ENCODE measurements around the gene ARL8A.
"Not testable (repeated sequence)": the region's sequence is repeated elsewhere in the genome, so short reads cannot be mapped to it uniquely, and the experiment has no call there.

ARL8A gene

DNA sequence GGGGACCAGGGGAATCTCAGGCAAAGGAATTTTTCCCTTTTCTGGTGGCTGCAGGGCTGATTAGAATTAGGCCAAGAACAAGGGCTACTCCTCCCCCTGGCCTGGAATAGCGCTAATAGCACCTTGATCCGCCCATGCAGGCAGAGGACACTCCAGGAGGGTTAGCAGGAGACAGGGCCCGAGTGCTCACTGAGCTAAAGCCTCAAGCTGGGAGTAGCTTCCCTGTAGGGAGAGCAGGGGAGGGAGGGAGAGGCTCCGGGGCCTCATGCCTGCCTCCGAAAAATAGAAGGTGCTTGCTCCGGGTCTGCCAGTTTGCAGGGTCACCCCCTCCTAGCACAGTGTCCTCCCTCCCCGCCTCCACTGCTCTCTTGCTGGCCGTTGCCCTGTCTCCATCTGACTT lies 12.1 kb upstream of the ARL8A start:
- no peak for DNase-seq

DNA sequence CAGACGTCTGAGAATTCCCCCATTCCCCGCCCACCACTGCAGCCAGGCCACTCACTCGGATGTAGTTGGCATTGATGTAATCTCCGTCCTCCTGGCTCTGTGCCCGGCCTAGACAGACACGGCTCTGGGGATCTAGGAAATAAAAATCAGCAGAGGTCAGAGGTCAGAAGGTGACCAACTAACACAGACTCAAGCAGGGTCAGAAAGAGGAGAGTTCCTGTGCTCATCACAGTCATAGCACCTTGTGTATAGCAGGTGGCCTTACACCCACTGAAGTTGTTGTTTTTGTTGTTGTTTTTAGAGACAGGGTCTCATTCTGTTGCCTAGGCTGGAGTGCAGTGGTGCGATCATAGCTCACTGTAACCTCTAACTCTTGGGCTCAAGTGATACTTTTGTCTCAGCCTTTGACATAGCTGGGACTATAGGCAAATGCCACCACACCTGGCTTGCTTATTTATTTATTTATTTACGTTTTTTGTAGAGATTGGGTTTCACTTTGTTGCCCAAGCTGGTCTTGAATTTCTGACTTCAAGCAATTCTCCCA lies 11.0 kb upstream of the ARL8A start:
- DNase-seq = no peak

DNA sequence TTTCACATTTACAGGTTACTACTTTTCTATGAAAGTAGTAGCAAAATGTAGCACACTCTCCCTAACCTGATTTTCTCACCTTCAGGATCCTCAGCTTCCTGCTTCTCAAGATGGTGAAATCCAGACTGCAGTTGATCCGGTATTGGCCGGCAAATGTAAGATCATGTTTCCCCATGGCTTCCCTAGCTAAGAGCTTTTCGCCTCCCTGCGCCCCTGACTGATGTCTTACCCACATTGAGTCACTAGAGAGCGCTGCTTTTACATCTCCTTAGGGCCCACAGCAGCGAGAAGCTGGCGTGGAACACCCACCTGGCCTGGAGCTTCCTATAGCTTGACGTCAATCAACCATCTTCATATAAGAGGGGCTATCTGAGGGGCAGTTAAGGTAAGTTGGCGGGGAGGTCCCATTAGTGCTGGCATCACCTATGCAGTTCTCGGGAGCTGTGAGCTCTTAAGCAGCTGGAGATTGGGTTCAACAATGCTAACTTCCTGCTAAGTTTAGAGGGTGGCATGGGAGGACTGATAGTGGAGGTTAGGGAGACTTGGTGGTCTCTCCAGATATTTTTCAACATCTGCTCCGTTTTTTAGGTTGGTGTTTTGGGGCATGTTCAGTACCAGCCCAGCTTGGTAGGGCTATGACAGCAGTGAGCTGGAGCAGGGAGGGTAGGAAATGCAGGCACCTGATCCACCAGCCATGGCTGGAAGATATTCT lies 10.4 kb upstream of the ARL8A start:
- peak in 1 of 4 experiments; percentile 22 for DNase-seq

DNA sequence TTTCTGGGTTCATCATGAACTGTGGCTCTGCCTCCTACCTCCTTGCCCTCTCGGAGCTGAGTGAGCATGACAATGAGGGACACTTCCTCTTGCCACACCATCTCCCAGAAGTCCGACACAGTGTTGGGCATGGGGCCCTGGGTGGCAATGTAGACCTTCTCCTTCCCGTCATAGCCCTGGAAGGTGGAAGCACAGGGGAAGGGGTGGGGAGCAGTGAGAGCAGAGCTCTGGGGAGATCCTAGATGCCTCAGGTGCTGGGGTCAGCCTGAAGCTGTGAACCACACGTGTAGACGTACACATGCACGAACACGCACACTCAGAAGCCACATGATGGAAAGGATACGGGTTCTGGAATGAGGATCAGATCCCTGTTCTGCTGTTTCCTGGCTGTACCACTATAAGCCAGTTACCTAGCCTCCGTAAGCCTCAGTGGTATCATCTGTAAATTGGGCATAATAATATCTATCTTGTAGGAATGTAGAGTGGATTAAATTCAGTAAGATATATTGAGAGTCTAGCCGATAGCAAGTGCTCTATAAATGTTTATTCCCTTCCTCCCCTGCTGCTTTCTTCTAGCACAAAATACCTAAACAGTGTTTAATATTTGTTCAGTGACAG lies 9.7 kb upstream of the ARL8A start:
- DNase-seq = no peak

DNA sequence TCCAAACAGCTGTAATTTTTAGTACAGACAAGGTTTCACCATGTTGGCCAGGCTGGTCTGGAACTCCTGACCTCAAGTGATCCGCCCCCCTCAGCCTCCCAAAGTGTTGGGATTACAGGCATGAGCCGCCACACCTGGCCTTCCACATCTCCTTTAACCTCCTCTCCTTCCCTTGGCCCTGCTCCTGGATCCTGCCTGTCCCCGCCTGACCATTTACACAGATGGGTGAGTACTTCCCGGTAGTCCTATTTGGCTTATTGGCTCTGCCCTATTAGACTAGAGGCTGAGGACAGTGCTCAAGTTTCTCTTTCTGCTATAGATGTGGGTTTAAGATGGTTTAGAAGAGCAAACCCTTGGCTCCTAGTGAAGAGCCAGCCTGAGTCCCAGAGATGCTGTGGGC lies 8.7 kb upstream of the ARL8A start:
- DNase-seq = no peak

DNA sequence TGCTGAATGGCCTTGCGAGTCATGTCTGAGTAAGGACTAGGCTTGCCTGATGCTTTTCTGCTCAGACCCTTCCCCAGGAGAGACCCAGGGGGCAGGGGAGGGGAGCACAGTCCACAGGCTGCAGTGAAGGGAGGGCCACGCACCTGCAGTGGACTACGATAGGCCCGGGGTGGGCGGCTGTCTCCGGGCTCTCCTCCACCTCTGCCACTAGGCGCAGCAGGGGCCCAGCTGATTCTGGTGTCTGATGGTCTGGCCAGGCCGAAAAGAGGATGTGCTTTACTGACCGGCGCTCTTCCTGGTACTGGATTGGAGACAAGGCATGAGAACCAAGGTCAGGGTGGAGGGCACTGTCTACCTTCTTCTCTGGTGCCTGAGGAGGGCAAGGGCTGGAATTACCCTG lies 7.9 kb upstream of the ARL8A start:
- no peak for DNase-seq

DNA sequence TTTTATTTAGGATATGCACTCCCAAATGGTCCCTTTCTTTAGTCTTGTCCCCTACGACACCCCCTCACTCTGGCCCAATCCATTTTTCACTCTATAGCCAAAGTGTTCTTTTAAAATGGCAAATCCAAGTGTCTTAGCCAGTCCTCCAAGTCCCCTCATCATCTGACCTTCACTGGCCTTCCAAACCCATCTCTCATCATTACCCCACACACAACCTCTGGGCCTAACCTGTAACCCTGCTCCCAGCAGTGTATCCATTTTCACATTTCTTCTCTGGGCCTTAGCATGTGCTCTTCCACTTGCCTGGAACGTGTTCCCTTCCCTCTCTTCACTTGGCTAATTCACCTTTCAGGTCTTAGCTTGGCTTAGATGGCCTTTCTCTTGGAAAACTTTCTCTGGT lies 6.5 kb upstream of the ARL8A start:
- no peak for DNase-seq

DNA sequence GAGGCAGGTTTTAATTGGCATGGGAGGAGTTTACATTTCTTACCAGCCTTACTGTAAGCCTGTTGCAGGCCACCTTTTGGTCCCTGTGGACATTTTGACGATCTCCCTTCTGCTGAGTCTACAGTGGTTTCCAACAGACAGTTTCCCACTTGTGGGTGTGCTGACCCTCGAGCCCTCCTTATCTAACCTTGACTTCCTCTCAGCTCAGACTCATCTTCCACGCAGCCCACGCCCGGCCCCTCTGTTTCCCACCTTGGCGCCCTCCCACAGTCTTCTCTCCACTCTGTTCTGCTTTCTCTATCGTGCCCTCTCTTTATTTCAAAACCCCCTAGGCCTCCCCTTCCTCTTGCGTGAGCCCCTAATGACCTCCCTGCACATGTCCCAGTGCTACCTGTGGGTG lies 6.1 kb upstream of the ARL8A start:
- no peak for DNase-seq

DNA sequence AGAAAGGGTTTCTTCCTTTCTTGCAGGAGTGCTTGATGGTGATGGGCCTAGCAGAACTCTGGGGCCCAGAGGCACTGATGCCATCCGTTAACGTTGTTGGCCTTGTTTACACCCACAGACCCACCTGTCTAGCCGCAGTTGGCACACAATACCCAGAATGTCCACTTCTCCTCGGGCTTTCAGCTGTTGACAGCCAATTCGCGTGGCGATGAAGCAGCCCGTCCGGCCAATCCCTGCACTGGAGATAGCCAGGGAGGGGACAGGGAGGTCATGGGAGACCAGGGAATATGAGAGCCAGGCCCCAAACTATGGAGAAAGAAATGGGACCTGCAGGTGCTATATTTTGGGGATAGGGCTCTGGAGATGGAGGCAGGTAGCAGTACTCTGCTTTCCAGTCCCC lies 5.7 kb upstream of the ARL8A start:
- no peak for DNase-seq

DNA sequence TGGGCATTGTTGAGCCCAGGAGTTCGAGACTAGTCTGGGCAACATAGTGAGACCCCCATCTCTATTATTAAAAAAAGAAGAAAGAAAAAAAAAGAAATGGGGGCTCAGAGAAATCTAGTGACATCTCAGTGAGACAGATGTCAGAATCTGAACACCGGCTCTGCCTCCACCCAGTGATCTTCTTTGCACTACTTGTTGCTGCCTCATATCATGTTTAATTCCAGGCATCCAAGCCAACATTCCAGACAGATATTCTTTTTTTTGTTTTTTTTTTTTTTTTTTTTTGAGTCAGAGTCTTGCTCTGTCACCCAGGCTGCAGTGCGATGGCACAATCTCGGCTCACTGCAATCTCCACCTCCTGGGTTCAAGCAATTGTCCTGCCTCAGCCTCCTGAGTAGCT lies 5.0 kb upstream of the ARL8A start:
- DNase-seq = no peak

DNA sequence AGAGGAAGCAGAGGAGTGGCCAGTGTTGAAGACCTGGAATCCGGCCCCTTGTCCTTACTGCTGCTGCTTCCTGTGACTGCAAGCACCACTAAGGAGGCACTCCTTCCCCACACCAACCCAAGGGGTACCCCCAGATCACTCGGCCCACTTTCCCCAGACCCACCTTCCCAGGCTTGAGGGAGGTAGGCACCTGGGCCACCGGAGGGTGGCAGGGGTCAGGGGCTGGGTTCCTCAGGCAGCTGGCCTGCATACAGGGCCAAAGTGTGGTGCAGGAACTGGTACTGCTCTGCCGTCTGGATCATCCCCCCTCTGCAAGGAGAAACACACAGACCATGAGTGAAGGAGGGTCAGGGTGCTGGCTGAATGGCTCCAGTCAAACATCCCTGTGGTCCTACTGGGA lies 3.9 kb upstream of the ARL8A start:
- DNase-seq = no peak

DNA sequence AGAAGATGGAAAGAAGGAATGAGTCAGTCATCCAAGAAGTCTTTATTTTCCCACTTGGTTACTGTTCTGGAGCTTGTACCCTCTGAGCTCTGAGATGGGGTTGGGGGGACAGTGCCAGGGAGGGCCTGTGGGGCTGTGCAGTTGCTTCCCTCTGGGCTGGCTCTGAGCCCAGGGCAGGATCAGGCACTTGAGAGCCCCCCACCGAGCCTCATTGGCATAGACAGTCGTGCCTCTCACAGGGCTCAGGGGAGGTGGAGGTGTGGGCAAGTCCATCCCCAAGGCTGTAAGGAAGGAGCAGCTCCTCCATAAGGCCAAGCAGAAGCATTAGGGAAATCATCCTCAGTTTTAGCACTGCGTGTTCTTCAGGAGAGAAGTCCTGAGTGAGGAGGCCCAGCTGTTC lies 2.5 kb upstream of the ARL8A start:
- no peak for DNase-seq

DNA sequence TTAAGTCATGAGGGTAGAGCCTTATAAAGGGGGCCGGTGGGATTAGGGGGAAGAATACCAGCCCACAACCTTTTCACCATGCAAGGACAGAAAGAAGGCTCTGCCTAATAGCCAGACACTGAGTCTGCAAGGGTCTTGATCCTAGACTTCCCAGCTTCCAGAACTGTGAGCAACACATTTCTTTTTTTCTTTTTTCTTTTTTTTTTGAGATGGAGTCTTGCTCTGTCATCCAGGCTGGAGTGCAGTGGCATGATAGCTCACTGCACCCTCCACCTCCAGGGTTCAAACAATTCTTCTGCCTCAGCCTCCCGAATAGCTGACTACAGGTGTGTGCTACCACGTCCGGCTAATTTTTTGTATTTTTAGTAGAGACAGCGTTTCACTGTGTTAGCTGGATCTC lies 1.7 kb upstream of the ARL8A start:
- DNase-seq = no peak

DNA sequence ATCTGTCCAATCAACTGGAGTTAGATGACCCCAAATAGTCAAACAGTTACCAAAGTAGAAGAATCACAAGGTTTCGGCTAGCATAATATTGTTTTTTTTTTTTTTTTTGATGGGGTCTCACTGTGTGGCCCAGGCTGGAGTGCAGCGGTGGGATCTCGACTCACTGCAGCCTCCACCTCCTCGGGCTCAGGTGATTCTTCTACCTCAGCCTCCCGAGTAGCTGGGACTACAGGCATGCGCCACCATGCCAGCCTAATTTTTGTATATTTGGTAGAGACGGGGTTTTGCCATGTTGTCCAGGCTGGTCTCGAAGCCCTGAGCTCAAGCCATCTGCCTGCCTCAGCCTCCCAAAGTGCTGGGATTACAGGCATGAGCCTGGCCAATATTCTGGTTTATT lies 1.2 kb upstream of the ARL8A start:
- DNase-seq = not testable (repeated sequence)

DNA sequence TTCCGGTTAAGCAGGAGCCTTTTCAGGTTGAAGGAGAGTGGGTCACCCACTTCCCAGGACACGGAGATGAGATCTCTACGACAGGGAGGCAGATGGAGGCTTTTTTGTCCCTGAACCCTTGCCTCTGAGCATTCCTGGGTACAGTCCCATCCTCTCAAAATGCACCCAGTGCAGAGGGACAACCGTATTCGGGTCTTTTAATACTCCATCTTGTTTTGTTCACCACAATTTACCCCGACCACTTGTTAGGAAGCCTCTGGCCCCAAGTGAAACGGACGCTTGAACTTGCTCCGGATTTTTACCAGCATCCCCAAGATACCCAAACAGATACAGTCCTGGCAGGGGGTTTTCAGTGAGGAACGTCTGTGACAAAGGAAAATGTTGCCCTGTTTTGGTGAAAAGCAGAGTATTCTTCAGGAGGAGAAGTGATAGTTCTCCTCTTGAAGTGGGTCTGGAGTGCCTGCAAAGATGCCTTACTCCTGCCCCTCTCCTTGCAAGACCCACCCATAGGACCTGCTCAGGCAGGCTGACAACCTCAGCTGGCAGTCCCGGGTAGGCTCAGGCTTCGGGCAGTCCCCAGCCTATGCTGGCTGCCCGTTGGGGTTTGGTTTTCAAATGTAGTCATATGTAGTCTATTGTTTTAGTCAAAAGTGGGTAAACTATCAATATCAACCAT lies 669 bp upstream of the ARL8A start:
- DNase-seq = no peak

DNA sequence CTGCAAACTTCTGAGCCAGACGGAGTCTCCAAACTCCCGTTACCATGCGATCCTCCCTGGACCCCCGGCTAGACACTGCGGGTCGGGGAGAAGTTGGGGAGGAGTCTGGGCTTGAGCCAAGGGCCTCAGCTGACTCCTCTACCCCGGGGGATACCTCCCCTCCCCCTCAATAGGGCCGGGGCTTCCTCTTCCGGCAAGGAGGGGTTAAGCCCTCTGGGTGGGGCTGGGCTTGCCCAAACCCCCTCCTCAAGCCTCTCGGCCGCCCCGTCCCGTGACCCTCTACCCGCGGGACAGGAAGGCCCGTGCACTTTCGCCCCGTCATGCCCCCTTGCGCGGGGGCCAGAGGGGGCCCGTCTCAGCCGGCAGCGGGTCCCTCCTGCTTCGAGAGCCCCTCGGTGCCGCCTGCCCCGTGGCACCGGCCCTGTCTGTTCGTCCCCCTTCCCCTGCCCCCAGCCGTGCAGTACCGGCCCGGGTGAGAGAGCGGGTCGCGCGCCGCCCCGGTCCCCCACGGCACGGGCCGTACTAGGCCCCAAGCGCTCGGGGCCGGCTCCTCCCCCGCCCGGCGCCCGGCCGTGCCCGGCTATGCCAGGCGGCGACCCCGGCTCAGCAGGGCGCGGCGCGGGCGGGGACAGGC lies 652 bp downstream of the ARL8A start:
- peak in 1 of 4 experiments; percentile 16 for DNase-seq

DNA sequence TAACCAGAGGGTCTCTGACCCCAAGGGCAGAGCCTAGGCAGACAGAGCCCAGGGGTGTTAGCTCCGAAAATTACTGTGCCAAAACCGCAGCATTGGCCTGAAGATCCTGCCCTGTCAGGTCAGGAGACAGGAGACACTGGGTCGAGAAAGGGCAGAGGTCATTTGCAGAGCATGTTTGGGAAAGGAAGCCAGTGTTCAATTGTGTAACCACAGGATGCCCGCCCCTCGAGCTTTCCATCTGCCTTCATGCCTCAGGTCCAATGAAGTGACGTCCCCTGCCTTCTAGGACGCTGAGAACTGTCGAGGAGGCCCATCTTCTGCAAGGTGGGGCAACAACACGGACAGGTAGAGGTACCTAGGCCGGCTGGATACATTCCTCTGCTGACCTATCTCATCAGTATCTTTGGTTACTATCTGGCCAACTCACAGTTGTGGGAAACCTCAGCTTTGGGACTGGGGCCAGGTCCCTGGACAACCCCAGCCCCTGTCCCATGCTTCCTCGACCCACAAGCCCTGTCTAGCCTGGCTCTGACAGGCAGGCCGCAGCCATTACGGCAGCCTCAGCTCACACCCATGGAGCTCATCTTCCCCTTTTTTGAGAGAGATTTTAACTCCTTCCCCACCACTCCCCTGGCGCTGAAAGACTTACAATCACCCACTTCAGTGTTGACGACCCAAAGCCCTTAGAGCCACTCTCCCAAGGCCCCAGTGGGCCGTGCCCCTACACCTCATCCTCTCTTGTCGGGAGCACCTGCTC lies 1.3 kb downstream of the ARL8A start:
- DNase-seq = no peak

DNA sequence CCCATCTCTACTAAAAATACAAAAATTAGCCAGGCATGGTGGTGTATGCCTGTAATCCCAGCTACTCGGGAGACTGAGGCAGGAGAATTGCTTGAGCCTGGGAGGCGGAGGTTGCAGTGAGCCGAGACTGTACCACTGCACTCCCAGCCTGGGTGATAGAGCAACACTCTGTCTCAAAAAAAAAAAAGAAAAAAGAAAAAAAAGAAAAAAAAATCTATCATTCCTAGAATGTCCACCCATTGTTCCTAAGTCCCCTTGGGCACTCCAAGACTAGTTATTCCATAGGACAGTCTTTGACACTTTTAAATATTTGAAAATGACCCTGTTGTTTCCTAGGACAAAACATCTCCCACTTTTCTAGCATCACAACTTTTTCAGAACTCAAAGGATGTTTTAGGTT lies 3.1 kb downstream of the ARL8A start:
- not testable (repeated sequence) for DNase-seq

DNA sequence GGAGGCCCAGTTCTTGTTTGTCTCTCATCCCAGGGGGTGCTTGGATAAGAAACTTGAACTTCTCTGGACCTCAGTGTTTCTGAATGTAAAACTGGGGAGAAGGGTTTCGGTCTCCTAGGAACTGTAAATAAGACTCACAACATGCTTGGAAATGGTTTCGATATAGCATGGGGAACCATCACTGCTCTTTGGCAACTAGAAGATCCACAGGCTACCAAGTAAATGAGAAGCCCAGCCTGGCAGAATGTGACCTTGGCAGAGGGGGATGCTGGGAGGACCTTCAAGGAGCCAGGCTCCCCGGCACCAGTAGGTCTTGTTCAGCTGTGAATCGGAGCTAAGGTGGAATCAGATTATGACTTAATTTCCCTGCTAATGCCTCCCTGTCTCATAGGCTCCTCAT lies 3.7 kb downstream of the ARL8A start:
- no peak for DNase-seq

DNA sequence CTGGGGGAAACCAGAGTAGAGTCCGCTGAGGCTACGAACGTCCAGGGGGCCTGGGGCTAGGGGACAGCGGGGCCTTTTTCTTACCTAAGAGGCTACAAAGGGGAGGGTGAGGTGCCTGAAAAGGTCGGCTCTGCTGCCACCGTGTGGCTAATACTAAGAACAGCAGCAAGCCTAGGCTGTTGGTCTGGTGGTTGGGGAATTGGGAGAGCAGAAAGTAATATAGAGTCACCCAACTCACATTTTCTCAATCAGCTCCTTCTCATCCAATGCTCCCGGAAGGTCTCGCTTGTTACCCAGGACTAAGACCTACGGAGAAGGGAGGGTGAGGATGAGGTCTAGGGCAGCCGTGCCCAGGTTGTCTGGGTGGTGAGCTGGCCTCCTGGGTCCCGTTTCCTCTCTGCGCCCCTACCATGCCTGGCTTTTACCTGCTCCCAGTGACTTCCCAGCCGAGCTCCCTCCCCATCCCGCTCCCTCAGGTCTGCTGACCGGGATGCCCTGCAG lies 9.3 kb downstream of the ARL8A start:
- DNase-seq = peak in 1 of 4 experiments; percentile 25

DNA sequence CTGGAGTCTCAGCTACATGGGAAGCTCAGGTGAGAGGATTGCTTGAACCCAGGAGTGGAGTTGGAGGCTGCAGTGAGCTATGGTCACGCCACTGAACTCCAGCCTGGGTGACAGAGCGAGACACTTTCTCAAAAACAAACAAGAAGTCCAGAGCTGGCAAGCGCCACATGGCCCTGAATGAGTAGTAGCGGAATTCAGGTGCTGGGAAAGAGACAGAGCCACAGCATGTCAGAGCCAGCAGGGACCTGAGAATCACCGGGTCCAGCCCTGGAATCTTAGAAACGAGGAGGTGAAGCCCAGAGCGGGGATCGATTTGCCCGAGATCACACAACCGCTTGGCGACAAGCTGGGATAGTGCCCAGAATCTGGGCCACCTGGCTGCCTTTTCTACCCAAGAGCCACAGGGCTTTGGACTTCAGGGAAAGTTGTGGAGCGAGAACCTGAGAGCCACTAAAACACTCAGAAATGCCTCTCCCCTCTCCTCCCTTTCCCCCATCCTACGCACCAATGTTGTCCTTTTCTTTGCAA lies 9.8 kb downstream of the ARL8A start:
- DNase-seq = no peak

DNA sequence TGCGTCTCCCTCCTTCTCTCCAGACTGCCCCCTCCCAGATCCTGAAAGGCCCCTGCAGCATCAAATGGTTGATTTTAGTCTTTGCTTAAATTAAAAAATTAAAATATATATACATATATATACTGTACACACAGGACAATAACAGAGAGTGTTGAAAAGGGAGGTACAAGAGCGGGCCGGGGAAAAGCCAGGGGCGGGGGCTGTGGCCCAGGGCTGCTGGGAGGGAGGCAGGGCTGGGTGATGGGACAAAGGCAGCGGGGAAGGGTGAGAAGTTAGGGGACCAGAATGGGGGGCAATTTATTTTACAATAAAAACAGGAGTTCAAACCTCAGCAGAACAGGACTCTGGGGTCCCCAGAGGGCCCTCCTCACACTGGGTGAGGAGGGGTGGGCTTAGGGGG lies 10.5 kb downstream of the ARL8A start:
- DNase-seq = no peak

Data from activated naive CD4-positive, alpha-beta T cell (primary cell).